Renal pelvis (tissue), 4 donors: ENCODE measurements around the gene ORAI3. TPM values are rescaled to one million over a fixed set of nuclear protein-coding genes. Genes with fewer than 3 reads are reported as not detected.

Source experiments
- DNase-seq: peaks from one replicate; pipeline ENCODE4 v3.0.0-alpha.2; 2013
- polyA plus RNA-seq, 3 donors: library from polyadenylated mRNA; unstranded; fragments of 120-200 nt; gene quantifications; one replicate each; pipeline ENCODE4 v1.2.1, GENCODE V29; 2013; ENCODE audit not compliant: insufficient read length in 3 of 3

The ORAI3 gene
- polyA plus RNA-seq, 3 donors: 21.7 to 23.4 (median 23.3) TPM

DNA sequence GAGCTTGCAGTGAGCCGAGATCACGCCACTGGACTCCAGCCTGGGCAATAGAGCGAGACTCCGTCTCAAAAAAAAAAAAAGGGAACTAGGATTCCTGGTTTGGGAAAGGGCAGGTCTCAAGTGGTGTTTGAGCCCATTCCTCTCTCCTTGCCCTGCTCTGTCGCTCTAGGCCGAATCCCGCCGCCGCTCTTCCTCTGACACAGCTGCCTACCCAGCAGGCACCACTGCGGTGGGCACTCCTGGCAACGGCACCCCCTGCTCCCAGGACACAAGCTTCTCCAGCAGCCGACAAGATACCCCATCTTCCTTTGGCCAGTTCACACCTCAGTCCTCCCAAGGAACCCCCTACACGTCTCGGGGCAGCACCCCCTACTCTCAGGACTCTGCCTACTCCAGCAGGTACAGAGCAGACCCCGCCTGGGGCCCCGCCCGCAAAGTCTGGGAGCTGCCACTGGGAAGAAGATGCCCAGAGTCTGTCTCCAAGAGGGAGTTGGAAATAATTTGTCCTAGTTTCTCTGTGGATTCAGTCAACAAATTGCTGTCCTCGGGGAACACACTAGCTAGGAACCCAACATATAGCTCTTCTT is 15.2 kb downstream of the ORAI3 start:
- no peak for DNase-seq

DNA sequence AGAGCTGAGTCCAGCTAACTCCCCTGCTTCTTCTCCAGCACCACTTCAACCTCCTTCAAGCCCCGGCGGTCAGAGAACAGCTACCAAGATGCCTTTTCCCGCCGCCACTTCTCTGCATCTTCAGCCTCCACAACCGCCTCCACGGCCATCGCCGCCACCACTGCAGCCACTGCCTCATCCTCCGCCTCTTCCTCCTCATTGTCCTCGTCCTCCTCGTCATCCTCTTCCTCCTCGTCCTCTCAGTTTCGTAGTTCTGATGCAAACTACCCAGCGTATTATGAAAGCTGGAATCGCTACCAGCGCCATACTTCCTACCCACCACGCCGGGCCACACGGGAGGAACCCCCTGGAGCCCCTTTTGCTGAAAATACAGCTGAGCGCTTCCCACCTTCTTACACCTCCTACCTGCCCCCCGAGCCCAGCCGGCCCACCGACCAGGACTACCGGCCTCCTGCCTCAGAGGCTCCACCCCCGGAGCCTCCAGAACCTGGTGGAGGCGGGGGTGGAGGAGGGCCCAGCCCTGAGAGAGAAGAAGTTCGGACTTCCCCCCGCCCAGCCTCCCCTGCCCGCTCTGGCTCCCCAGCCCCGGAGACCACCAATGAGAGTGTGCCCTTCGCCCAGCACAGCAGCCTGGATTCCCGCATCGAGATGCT is 15.8 kb downstream of the ORAI3 start:
- DNase-seq: no peak

DNA sequence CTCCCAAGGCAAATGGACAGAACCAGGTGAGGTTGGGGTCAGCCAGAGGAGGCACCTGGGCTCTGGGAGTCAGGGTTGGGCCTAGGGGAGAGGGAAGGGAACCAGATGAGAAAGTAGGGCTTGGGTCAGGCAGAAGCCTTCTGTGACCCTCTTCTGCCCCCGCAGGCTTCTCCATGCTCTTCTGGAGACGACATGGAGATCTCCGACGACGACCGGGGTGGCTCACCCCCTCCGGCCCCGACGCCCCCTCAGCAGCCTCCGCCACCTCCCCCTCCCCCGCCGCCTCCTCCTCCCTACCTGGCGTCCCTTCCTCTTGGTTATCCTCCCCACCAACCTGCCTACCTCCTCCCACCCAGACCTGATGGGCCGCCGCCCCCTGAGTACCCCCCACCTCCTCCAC is 16.6 kb downstream of the ORAI3 start:
- no peak for DNase-seq

DNA sequence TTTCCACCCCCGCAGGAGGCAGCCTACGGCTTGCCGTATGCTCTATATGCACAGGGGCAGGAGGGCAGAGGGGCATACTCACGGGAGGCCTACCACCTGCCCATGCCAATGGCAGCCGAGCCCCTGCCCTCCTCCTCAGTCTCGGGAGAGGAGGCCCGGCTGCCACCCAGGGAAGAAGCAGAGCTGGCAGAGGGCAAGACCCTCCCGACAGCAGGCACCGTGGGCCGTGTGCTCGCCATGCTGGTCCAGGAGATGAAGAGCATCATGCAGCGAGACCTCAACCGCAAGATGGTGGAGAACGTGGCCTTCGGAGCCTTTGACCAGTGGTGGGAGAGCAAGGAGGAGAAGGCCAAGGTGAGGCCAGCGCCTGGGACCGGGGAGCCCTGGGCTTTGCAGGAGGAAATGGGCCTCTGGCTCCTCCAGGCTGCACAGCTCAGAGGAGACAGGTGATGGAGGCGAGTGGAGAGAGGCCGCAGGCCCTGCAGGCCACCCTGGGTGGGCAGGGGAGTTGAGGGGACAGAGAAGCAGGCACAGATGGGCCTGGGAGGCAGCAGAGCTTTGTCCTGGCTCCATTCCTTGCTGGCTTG is 17.3 kb downstream of the ORAI3 start:
- no peak for DNase-seq

DNA sequence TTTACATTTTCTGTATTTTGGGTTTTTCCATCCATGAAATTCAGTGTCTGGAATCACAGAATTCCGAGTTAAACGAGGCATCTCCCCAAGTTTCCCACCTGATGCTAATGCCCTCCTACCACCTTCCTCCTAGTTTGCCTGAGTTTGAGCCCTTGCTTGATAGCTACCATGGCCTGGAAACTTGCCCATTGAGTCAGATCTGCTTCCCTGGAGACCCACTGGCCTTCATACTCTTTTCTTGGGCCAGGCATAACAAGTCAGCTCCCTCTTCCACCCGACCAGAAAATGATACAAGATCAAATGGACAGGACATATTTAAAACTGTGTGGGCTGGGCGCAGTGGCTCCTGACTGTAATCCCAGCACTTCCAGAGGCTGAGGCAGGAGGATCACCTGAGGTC is 18.9 kb downstream of the ORAI3 start:
- DNase-seq: no peak

DNA sequence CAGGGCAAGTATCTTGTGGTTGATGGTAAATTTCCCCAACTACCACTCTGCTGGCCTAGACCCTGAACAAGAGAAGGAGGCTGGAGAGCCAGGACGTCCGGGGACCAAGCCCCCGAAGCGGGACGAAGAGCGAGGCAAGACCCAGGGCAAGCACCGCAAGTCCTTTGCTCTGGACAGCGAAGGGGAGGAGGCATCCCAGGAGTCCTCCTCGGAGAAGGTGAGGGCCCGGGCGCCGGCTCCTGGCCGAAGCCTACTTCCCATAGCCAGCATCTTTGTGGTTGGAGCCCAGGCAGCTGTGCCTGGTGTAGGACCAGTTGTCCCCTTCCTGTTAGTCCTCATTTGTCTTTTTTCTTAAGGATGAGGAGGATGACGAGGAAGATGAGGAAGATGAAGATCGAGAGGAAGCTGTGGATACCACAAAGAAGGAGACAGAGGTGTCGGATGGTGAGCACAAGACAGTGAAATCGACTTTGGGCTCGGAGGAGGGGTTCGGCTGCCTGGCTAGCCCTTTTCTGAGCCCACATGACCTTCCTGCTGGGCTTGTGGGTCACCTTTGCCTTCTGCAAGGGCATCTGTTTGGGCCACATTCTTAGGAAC is 20.5 kb downstream of the ORAI3 start:
- no peak for DNase-seq

DNA sequence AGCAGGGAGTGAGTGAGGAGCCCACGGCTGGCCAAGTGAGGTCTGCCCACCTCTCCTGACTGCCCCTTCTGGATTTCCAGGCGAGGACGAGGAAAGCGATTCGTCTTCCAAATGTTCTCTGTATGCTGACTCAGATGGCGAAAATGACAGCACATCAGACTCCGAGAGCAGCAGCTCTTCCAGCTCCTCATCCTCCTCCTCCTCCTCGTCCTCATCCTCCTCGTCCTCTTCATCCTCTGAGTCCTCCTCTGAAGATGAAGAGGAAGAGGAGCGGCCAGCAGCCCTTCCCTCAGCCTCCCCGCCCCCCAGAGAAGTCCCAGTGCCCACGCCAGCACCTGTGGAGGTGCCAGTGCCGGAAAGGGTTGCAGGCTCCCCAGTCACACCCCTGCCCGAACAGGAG is 22.4 kb downstream of the ORAI3 start:
- DNase-seq: no peak

DNA sequence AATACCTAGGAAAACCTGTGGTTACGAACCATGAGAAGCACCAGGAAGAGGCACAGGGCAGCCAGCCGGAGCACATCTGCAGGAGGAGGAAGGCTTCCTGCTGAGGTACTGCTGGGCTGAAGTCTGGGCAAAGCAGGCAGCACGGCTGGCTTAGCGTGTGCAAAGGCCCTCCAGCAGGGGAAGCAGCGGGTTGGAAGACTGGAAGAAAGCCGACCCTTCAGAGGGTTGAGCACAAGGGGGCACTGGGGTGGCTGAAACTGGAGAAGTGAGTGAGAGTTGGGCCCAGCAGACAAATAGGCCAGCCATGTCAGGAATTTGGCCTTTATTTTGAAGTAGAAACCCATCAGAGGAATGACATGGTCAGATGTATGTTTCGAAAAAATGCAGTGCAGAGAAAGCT is 24.0 kb downstream of the ORAI3 start:
- DNase-seq: no peak

DNA sequence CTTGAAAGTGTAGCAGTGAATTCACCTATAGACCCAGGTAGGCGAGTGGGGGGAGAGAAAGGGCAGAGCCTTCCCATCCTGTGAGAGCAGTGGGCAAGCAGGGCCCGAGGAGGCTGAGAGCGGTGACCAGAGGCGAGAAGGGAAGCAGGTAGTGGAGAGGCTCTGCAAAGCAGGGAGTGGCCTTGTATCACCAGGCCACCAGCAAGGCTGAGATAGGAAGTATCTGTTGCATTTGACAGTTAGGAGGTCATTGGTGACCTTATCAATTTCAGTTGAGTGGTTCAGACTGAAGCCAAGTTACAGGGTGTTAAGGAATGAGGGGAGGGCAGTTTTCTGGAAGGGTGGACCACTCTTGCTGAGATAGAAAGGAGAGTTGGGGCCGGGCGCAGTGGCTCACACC is 25.5 kb downstream of the ORAI3 start:
- no peak for DNase-seq

DNA sequence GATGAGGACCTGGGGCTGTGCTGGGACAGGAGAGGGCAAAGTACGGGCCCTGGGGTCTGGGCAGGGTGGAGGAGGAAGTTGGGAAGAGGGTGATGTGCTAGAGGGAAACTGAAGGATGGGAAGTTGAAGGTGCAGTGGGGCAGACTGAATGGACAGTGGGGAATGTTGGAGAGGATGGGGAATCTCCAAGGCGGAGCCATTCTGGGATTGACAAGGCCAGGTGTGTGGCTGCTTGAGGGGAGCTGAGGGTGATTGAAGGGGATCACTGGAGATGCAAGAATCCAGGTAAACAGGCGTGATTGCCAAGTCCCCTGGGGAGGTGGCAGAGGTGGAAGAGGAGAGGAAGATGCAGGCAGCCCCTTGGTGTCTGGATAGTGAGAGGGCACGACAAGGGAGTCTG is 27.6 kb downstream of the ORAI3 start:
- no peak for DNase-seq

DNA sequence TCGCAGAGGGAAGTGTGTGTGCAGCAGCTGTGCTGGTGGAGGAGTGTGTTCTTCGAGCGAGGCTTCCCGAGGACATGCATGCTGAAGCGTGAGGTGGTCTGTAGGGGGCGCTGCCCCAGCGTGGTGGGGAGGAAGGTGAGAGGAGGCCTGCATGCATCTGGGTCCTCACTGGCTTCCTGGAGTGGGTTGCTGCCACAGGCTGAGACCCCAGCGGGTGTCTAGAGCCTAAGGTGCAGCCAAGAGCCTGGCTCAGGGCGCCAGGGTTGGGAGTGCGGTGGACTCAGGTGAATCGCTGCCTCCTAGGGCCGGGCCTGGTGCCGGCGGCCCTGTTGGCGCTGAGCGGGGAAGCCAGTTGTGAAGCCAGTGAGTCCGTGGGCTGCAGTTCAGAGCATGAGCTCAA is 28.6 kb downstream of the ORAI3 start:
- no peak for DNase-seq

DNA sequence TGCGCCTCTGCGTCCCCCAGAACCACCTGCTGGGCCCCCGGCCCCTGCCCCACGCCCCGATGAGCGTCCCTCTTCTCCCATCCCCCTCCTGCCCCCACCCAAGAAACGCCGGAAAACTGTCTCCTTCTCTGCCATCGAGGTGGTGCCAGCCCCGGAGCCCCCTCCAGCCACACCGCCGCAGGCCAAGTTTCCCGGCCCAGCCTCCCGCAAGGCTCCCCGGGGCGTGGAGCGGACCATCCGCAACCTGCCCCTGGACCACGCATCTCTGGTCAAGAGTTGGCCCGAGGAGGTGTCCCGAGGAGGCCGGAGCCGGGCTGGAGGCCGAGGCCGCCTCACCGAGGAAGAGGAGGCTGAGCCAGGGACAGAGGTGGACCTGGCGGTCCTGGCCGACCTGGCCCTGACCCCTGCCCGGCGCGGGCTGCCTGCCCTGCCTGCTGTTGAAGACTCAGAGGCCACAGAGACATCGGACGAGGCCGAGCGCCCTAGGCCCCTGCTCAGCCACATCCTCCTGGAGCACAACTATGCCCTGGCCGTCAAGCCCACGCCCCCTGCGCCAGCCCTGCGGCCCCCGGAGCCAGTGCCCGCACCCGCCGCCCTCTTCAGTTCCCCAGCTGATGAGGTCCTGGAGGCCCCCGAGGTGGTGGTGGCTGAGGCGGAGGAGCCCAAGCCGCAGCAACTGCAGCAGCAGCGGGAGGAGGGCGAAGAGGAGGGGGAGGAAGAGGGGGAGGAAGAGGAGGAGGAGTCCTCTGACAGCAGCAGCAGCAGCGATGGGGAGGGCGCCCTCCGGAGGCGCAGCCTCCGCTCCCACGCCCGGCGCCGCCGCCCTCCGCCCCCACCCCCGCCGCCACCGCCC is 30.5 kb downstream of the ORAI3 start:
- no peak for DNase-seq

DNA sequence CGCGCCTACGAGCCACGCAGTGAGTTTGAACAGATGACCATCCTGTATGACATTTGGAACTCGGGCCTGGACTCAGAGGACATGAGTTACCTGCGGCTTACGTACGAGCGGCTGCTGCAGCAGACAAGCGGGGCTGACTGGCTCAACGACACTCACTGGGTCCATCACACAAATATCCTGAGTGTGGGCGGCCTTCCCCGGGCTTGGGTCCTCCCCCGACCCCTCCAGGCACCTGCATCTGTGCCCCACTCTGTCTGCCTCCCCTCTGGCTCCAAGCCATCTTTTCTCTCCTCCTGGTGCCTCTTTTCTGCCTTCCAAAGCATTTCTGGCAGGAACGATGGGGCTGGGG is 31.1 kb downstream of the ORAI3 start:
- no peak for DNase-seq

DNA sequence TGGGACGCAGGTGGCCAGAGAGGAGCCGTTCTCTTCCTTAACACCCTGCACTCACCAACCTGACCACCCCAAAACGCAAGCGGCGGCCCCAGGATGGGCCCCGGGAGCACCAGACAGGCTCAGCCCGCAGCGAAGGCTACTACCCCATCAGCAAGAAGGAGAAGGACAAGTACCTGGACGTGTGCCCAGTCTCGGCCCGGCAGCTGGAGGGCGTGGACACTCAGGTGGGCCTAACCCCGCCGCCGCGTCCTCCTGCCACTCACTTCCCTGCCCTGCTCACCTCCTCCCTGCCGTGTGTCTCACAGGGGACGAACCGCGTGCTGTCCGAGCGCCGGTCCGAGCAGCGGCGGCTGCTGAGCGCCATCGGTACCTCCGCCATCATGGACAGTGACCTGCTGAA is 31.6 kb downstream of the ORAI3 start:
- no peak for DNase-seq

DNA sequence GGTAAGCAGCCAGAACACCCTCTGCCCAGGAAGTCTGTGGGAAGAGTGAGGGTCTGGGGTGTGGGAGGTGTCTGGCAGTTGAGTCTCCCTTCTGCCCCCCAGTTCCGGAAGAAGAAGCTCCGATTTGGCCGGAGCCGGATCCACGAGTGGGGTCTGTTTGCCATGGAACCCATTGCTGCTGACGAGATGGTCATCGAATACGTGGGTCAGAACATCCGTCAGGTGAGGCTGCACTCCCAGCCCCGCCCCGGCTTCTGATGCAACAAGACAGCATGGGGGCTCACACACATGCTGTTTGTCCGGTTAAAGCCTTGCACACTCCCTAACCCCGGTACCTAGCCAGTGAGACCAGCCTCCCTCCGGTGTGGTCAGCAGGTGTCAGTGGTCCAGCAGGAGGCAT is 32.1 kb downstream of the ORAI3 start:
- no peak for DNase-seq

DNA sequence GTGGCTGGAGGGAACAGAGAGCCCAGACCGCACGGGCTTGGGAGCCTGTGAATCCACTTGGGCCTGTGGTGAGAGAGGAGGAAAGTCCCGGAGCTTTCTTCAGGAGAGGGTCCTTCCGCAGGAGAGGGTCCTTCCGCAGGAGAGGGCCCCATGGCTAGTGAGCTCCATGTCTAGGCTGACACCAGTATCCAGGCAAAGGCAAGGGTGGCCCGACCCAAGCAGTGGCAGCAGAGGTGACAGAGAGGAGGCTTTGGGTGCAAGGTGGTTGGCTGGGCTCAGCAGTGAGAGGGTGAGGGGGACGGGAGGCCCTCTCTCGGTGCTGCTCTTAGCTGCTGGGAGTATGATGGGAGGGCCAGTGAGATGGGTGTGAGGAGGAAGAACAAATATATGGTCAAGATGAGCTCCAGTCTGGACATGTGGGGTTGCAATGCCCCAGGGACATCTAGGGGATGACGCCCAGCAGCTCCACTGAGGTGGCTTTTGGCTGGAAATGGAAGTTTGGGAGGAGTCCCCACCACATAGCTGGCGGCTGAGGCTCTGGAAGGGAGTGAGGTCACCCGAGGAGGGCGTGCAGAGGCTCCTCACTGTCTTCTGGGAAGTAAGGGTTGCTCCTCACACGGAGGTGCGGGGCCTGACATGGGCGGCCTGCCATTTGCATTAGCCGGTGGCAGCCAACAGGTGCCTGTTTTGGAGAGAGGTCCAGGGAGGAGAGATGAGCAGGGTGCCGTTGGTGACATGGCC is 33.9 kb downstream of the ORAI3 start:
- no peak for DNase-seq

DNA sequence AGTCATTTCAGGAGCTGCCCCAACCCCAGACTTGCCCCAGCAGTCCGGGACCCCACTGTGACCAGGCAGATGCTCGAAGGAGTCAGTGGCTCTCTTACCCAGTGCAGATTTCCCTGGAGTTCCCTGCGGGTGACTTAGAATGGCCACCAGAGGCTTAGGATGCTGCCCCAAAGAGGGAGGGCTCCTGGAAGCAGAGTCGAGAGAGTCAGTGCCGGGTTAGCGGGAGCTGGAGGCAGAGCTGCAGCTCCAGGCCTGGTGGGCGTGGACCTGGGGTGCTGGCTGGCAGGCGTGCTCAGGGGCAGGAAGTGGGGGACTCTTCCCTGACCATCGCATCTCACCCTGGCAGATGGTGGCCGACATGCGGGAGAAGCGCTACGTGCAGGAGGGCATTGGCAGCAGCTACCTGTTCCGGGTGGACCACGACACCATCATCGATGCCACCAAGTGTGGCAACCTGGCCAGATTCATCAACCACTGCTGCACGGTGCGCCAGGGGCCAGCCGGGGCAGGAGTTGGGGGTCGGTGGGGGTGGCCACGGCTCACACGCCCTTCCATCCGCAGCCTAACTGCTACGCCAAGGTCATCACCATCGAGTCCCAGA is 34.5 kb downstream of the ORAI3 start:
- no peak for DNase-seq

DNA sequence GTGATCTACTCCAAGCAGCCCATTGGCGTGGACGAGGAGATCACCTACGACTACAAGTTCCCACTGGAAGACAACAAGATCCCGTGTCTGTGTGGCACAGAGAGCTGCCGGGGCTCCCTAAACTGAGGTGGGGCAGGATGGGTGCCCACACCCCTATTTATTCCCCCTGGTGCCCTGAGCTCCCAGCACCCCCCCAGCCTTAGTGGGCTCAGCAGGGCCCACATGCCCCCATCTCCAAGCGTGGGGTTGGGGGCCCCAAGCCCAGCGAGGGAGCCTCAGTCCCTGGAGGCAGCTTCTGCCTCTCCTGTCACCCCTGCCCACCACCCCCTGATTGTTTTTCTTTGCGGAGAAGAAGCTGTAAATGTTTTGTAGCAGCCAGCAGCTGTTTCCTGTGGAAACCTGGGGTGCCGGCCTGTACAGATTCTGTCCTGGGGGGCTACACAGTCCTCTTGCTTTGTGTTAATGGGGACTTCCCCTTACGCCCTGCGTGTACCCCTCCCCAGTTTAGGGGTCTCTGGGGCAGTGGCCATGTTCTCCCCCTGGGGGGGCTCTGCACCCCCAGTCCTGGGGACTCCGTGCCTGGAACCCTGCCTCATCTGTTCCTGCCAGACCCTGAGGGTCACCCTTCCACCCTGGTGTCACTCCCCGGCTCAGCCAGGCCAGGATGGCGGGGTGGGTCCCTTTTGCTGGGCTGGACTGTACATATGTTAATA is 35.2 kb downstream of the ORAI3 start:
- no peak for DNase-seq

DNA sequence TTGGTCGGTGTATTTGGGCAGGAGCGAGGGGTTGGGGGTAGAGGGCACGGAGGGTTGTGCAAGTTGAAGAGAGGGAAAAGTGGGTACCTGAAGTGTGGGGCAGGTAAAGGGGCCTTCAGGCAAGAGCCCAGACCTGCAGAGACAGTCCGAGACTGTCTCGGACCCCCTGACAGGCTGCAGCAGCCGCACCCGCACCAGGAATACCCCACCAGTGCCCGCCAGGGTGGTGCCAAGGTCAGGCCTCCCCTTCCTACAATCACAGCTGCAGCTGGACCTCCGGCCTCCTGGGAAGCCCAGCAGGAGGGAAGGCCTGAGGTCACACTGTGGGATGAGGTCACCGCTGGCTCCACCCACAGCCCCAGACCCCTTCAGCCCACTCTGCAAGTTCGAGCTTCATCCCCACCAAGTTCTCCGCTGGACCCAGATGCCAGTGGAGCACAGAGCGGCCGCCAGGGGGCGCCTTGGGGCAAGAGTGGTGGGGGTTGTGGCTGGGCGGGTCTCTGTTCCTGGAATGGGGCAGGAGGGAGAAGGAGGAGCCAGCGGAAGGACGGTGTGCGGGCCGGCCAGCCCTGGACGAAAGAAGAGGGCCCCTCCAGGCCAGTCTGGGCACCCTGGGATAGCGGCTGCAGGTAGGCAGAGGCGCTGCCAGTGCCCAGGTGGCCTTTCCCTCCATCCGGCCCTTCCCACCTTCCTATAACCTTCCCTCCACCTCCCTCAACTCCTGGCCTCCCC is 36.0 kb downstream of the ORAI3 start, which contains the start of gene HSD3B7:
HSD3B7 (plus strand) TSS at position 539 of the 732 bp plus-strand sequence. CDS start 452 bp downstream, outside the sequence.
- DNase-seq: peak; percentile 75
